ENCODE data around the gene LTA. TPM values are rescaled to one million over a fixed set of nuclear protein-coding genes. Genes with fewer than 3 reads are reported as not detected.
A peak's percentile ranks its signal among the peaks of the same experiment; 100 is the strongest.

The LTA gene
- total RNA-seq, 1 experiment from 2014 or later: 1.1 TPM

DNA sequence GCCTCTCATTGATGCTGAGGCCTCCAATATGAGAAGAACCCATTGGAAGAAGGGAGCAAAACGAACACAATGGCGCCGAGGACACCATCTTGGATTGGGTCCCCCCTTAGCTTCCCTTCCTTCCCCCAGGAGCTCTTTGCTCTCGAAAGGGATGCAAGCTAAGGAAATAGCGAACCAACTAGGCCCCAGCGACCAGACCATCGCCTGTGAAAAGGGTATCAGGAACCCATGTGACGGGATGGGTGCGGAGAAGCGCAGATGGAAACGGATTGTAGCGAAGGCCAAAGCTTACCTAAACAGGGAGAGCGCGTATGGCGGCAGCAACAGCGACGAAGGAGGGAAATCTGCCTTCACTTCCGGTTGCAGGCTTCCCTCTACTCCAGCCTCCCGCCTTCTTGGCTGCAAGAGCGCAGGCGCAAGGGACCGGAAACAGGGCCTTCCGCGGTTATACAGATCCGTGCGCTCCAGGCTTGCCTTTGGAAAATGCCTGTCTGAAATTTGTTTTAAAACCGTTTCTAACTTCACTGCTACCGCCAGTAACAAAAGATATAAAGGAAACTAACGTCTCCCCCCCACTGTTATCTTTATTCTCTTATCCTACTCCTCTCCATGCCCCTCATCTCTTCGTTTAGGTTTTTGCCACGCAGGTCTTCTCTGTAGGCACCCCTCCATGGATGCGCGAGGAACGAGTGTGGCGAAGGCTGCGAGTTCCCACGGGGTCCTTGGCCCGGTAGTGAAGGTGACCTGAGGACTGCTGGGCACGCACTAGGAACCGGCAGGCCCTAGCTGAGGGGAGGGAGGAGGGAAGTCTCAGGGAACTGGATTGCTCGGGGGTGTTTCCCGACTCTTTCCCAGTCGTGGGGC lies 30.2 kb upstream of the LTA start, which contains the start of gene DDX39B (continued):
- no peak for TF ChIP-seq EZH2 (IDR thresholded peaks at IDR 0.05)
- TF ChIP-seq EGR1 (IDR thresholded peaks at IDR 0.05; ENCODE audit: low read depth): no peak
- no peak for TF ChIP-seq EZH2phosphoT487 (IDR thresholded peaks at IDR 0.05; ENCODE audit: borderline replicate concordance)
- no peak for TF ChIP-seq RAD21 (IDR thresholded peaks at IDR 0.05; ENCODE audit: low read depth)
- no peak for TF ChIP-seq JUND (IDR thresholded peaks at IDR 0.05)
- TF ChIP-seq FOSL1 (IDR thresholded peaks at IDR 0.05; ENCODE audit: low read depth): no peak

DNA sequence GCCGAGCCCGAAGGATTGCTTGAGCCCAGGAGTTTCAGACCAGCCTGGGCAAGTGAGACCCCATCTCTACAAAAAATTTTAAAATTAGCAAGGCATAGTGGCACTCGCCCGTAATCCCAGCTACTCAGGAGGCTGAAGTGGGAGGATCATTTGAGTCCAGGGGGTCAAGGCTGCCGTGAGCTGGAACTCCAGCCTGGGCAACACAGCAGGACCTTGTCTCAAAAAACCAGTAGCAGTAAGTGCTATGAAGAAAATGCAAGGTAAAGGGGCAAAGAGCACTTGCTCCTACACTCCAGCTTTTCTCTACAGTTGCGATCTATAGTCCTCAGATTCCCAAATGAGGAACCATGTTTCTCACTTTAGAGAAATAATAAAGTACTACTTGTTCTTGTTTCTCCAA lies 28.4 kb upstream of the LTA start:
- DNase-seq (ENCODE audit: low read depth, low spot score) (no peak), ATAC-seq (no peak)
- ChIA-PET POLR2A (interaction anchor here (0.7 to 2.4 kb wide), 2 partner anchors 39 to 121 kb away, joined by 3 to 8 read pairs; partner anchors contain the start of genes CSNK2B and GPANK1), RAD21 (ENCODE audit: low non-redundant PET in 1 of 2, low total read pairs in 2 of 2, uncharacterized antibody in 2 of 2, unreplicated experiment in 2 of 2) (no interaction called here), CTCF (no interaction called here)
- Histone ChIP-seq H3K79me2 (ENCODE audit: insufficient read depth, low read length) (peaks cover 51% of the 10 kb centered on the region), H3K9me3 (ENCODE audit: control insufficient read depth in 1 of 2, insufficient read depth in 1 of 2, low read depth in 1 of 2, low read length in 2 of 2) (no peaks in the 10 kb centered on the region), H3K4me3 (replicated peaks in 1 of 2; ENCODE audit: low read depth in 1 of 2, low read length in 2 of 2) (peak overlapping the region; percentile 85 to 98; a peak in 3 of 4 replicates), H2AFZ (ENCODE audit: low read depth, low read length, poor library complexity, severe bottlenecking) (no peak overlapping the region), H3K4me2 (ENCODE audit: low read length) (peak overlapping the region; percentile 85), H3K36me3 (ENCODE audit: control insufficient read depth in 1 of 2, insufficient read depth in 2 of 2, low read length in 2 of 2) (peaks cover 19 to 21% of the 10 kb centered on the region in 2 experiments), H3K27ac (ENCODE audit: low read depth, low read length) (peak overlapping the region; percentile 96; the same call in 1 of the 2 replicates), H3K4me1 (ENCODE audit: control insufficient read depth in 1 of 2, insufficient read depth in 2 of 2, low read length in 2 of 2) (peaks cover 25 to 48% of the 10 kb centered on the region in 2 experiments), H3K9me2 (ENCODE audit: insufficient read depth) (no peaks in the 10 kb centered on the region), H4K20me1 (ENCODE audit: insufficient read depth) (peaks cover 24% of the 10 kb centered on the region; the same call in 1 of the 2 replicates), H3K9ac (ENCODE audit: low read length) (no peak overlapping the region), H3K27me3 (ENCODE audit: insufficient read depth, low read length) (no peaks in the 10 kb centered on the region)
- TF ChIP-seq POLR2A (IDR thresholded peaks at IDR 0.05; ENCODE audit: borderline replicate concordance, extremely low read depth, insufficient read depth, insufficient read length) (no peak), ELF1 (IDR thresholded peaks at IDR 0.05; ENCODE audit: borderline replicate concordance, low read depth) (no peak), SIN3A (IDR thresholded peaks at IDR 0.05; ENCODE audit: low read depth) (no peak), EZH2phosphoT487 (IDR thresholded peaks at IDR 0.05; ENCODE audit: borderline replicate concordance) (no peak), CEBPB (IDR thresholded peaks at IDR 0.05; ENCODE audit: low read depth) (no peak), ZFX (IDR thresholded peaks at IDR 0.05) (no peak), EZH2 (IDR thresholded peaks at IDR 0.05) (no peak), ZNF274 (IDR thresholded peaks at IDR 0.05; ENCODE audit: low read depth, low read length) (no peak)
- TF ChIP-seq, protein P1, sequence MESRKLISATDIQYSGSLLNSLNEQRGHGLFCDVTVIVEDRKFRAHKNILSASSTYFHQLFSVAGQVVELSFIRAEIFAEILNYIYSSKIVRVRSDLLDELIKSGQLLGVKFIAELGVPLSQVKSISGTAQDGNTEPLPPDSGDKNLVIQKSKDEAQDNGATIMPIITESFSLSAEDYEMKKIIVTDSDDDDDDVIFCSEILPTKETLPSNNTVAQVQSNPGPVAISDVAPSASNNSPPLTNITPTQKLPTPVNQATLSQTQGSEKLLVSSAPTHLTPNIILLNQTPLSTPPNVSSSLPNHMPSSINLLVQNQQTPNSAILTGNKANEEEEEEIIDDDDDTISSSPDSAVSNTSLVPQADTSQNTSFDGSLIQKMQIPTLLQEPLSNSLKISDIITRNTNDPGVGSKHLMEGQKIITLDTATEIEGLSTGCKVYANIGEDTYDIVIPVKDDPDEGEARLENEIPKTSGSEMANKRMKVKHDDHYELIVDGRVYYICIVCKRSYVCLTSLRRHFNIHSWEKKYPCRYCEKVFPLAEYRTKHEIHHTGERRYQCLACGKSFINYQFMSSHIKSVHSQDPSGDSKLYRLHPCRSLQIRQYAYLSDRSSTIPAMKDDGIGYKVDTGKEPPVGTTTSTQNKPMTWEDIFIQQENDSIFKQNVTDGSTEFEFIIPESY (IDR thresholded peaks at IDR 0.05; ENCODE audit: extremely low read depth, insufficient replicate concordance, low read length): no peak
- intact Hi-C loops (cut with micrococcal nuclease): loop anchor here (10.0 kb wide), 1 partner anchor 291 kb away; no protein-coding TSS in a partner anchor
- no TSS peak for BruUV-seq (replicated peaks)
